Vagina (tissue), 2 donors: Measurements from ENCODE around the gene SGCD. TPM values are rescaled to one million over a fixed set of nuclear protein-coding genes. Genes with fewer than 3 reads are reported as not detected.

Source experiments
- DNase-seq, 2 donors: peaks; one replicate each; pipeline ENCODE4 v3.0.0-alpha.2; 2017; ENCODE audit errors: extremely low spot score in 2 of 2
- H3K27ac ChIP-seq: fragments of 200-600 bp; sonication (generic); one replicate; pipeline ENCODE4 v1.5.1; 2019
- H3K27me3 ChIP-seq: fragments of 200-600 bp; sonication (generic); one replicate; pipeline ENCODE4 v1.5.1; 2019
- H3K36me3 ChIP-seq, 2 donors: fragments of 200-600 bp; sonication (generic); one replicate each; pipeline ENCODE4 v1.5.1; 2017 to 2019
- H3K4me1 ChIP-seq: fragments of 200-600 bp; sonication (generic); one replicate; pipeline ENCODE4 v1.5.1; 2019
- H3K4me3 ChIP-seq, 2 donors: fragments of 200-600 bp; sonication (generic); 1 replicate in 1 of 2; 2 replicates in 1 of 2; pipeline ENCODE4 v1.5.1; 2016 to 2019
- H3K9me3 ChIP-seq: fragments of 200-600 bp; sonication (generic); one replicate; pipeline ENCODE4 v1.5.1; 2019
- POLR2A ChIP-seq, 2 donors: fragments of 450-650 bp; IDR thresholded peaks; one replicate each; pipeline ENCODE4 v1.6.1; 2017; ENCODE audit warnings: antibody characterized with exemption in 2 of 2, mild to moderate bottlenecking in 2 of 2, moderate library complexity in 2 of 2
- POLR2AphosphoS5 ChIP-seq, 2 donors: sonication (generic); formaldehyde crosslinking; IDR thresholded peaks; one replicate each; pipeline ENCODE4 v1.9.0; 2017; ENCODE audit warnings: antibody characterized with exemption in 2 of 2, mild to moderate bottlenecking in 2 of 2, low read depth in 1 of 2; ENCODE audit not compliant: insufficient read depth in 1 of 2
- intact Hi-C: fragments of 100-400 bp; cut with DNase I; formaldehyde crosslinking; loops from one replicate; pipeline ENCODE4 v1.15.1; 2023
- total RNA-seq: library from RNA; depleted of rRNA; stranded (reverse); fragments of >200 nt; gene quantifications from one replicate; pipeline ENCODE4 v1.2.3, GENCODE V29; 2016
- TF ChIP-seq, protein P1 (sequence below), 3 experiments: fragments of 450-650 bp in 2 of 3; fragments of 200-600 bp in 1 of 3; sonication (generic) in 1 of 3; IDR thresholded peaks; one replicate each; pipeline ENCODE4 v1.5.1; 2017 to 2019; ENCODE audit warnings: antibody characterized with exemption in 3 of 3, mild to moderate bottlenecking in 2 of 3, moderate library complexity in 2 of 3

Gene SGCD
- total RNA-seq, 1 donor from 2014 or later, result 6.9 TPM

GRCh38 chr5:156423597-156423996 is 96.6 kb downstream of the SGCD start:
- intact Hi-C loops, result no loop called here
- Histone ChIP-seq H3K27me3 (no peaks in the 10 kb centered on the region), H3K9me3 (no peaks in the 10 kb centered on the region), H3K4me1 (no peaks in the 10 kb centered on the region), H3K4me3 (no peak overlapping the region), H3K36me3 (no peaks in the 10 kb centered on the region), H3K27ac (no peak overlapping the region)
- no peak for TF ChIP-seq POLR2A (IDR thresholded peaks at IDR 0.05)
- TF ChIP-seq, protein P1, sequence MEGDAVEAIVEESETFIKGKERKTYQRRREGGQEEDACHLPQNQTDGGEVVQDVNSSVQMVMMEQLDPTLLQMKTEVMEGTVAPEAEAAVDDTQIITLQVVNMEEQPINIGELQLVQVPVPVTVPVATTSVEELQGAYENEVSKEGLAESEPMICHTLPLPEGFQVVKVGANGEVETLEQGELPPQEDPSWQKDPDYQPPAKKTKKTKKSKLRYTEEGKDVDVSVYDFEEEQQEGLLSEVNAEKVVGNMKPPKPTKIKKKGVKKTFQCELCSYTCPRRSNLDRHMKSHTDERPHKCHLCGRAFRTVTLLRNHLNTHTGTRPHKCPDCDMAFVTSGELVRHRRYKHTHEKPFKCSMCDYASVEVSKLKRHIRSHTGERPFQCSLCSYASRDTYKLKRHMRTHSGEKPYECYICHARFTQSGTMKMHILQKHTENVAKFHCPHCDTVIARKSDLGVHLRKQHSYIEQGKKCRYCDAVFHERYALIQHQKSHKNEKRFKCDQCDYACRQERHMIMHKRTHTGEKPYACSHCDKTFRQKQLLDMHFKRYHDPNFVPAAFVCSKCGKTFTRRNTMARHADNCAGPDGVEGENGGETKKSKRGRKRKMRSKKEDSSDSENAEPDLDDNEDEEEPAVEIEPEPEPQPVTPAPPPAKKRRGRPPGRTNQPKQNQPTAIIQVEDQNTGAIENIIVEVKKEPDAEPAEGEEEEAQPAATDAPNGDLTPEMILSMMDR (IDR thresholded peaks at IDR 0.05), result no peak
- no peak for TF ChIP-seq POLR2AphosphoS5 (IDR thresholded peaks at IDR 0.05; ENCODE audit: insufficient read depth in 1 of 2, low read depth in 1 of 2)
- no peak for DNase-seq

GRCh38 chr5:156427315-156427714 is 100.4 kb downstream of the SGCD start:
- intact Hi-C loops, result no loop called here
- no peaks in the 10 kb centered on the region for H3K4me1 ChIP-seq
- H3K27me3 ChIP-seq, result no peaks in the 10 kb centered on the region
- no peak overlapping the region for H3K4me3 ChIP-seq
- H3K36me3 ChIP-seq, result no peaks in the 10 kb centered on the region
- TF ChIP-seq, protein P1 (IDR thresholded peaks at IDR 0.05), result no peak
- TF ChIP-seq POLR2A (IDR thresholded peaks at IDR 0.05), result no peak
- TF ChIP-seq POLR2AphosphoS5 (IDR thresholded peaks at IDR 0.05; ENCODE audit: insufficient read depth in 1 of 2, low read depth in 1 of 2), result no peak
- no peaks in the 10 kb centered on the region for H3K9me3 ChIP-seq
- DNase-seq, result no peak
- H3K27ac ChIP-seq, result no peak overlapping the region

GRCh38 chr5:156431956-156432829 is 105.2 kb downstream of the SGCD start:
- intact Hi-C loops, result no loop called here
- H3K36me3 ChIP-seq, result no peaks in the 10 kb centered on the region
- TF ChIP-seq POLR2AphosphoS5 (IDR thresholded peaks at IDR 0.05; ENCODE audit: insufficient read depth in 1 of 2, low read depth in 1 of 2) (no peak), POLR2A (IDR thresholded peaks at IDR 0.05) (no peak)
- TF ChIP-seq, protein P1 (IDR thresholded peaks at IDR 0.05), result no peak
- no peaks in the 10 kb centered on the region for H3K27me3 ChIP-seq
- no peak overlapping the region for H3K4me3 ChIP-seq
- no peak overlapping the region for H3K27ac ChIP-seq
- H3K4me1 ChIP-seq, result no peaks in the 10 kb centered on the region
- no peak for DNase-seq
- no peaks in the 10 kb centered on the region for H3K9me3 ChIP-seq

GRCh38 chr5:156432830-156433105 is 105.8 kb downstream of the SGCD start:
- intact Hi-C loops, result no loop called here
- Histone ChIP-seq H3K4me1 (no peaks in the 10 kb centered on the region), H3K9me3 (no peaks in the 10 kb centered on the region), H3K27ac (no peak overlapping the region), H3K36me3 (no peaks in the 10 kb centered on the region), H3K4me3 (no peak overlapping the region), H3K27me3 (no peaks in the 10 kb centered on the region)
- TF ChIP-seq, protein P1 (IDR thresholded peaks at IDR 0.05), result no peak
- TF ChIP-seq POLR2A (IDR thresholded peaks at IDR 0.05) (no peak), POLR2AphosphoS5 (IDR thresholded peaks at IDR 0.05; ENCODE audit: insufficient read depth in 1 of 2, low read depth in 1 of 2) (no peak)
- DNase-seq, result no peak

- H3K27me3 ChIP-seq, result no peaks in the 10 kb centered on the region
- H3K27ac ChIP-seq, result no peak overlapping the region
Measured at GRCh38 chr5:156434471-156434870, 107.5 kb downstream of the SGCD start.

More at GRCh38 chr5:156434471-156434870, 107.5 kb downstream of the SGCD start:
- no peak for DNase-seq
- intact Hi-C loops, result no loop called here
- Histone ChIP-seq H3K36me3 (no peaks in the 10 kb centered on the region), H3K9me3 (no peaks in the 10 kb centered on the region), H3K4me3 (no peak overlapping the region), H3K4me1 (no peaks in the 10 kb centered on the region)
- TF ChIP-seq POLR2A (IDR thresholded peaks at IDR 0.05), result no peak
- TF ChIP-seq, protein P1 (IDR thresholded peaks at IDR 0.05), result no peak
- no peak for TF ChIP-seq POLR2AphosphoS5 (IDR thresholded peaks at IDR 0.05; ENCODE audit: insufficient read depth in 1 of 2, low read depth in 1 of 2)
